ENCODE results near the gene RAI1. TPM values are rescaled to one million over a fixed set of nuclear protein-coding genes. Genes with fewer than 3 reads are reported as not detected.

Gene RAI1
- polyA plus RNA-seq, 3 donors, result 30.5 to 43.9 (median 34.7) TPM

DNA sequence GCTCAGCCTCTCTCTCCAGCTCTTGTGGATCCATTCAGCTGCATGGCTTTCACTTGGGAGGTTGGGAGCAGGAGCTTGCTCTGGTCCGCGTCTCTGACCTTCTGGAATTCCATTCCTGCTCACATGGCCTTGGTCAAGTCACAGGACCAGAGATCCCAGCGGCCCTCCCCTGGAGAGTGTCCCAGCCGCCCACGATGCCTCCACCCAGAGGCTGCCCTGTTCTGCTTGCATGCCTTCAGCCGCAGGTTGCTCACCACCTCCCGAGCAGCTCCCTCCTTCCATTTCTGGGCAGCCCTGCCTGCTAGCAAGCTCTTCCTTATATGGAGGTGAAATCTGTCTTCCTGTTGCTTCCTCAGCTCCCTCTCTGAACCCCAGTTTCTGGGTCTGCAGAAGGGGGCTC lies 32.6 kb downstream of the RAI1 start:
- no peak for DNase-seq

DNA sequence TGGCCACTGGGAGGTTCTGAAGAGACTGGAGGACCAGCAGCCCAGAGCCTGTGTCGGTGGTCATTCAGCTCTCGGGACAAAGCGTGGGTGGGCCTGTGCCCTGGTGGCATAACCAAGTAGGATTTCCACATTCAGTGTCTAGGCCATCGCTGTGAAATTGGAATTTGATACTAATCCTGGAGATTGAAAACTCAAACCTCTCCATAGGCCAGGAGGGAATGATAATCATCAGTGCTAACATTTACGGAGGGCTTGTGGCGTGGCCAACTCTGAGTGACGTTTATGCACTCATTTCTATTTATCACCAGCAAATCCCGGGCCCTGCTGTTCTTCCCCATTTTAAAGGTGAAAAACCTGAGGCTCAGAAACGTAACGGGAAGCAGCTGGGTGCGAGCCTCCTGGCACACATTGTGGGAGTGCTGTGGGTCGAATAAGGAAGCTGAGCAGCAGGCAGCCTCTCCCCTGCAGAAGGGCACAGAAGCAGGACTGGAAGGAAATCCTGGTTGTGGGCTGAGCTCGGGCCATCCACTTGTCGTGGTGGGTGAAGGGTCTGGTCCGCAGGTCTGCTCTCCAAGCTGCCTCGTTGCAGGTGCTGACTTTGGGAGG lies 33.1 kb downstream of the RAI1 start:
- DNase-seq, result no peak

DNA sequence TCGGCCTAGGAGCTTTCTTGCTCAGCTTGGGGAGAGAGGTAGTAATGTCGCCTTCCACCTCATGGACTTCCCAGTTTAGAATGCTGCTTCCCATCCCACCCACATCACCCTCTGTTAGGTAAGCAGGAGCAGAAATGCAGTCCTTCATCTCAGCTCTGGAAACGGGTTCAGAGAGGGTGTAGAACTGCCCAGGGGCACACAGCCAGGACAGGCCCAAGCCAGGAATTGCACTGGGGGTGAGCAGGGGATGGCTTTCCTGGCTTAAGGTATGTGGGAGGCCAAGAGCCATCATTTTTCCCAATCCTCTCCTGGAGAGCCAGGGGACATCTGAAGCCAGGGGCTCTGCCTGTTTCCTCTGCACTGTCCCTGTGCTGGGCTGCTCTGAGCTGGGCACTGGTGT lies 33.6 kb downstream of the RAI1 start:
- DNase-seq, result no peak

DNA sequence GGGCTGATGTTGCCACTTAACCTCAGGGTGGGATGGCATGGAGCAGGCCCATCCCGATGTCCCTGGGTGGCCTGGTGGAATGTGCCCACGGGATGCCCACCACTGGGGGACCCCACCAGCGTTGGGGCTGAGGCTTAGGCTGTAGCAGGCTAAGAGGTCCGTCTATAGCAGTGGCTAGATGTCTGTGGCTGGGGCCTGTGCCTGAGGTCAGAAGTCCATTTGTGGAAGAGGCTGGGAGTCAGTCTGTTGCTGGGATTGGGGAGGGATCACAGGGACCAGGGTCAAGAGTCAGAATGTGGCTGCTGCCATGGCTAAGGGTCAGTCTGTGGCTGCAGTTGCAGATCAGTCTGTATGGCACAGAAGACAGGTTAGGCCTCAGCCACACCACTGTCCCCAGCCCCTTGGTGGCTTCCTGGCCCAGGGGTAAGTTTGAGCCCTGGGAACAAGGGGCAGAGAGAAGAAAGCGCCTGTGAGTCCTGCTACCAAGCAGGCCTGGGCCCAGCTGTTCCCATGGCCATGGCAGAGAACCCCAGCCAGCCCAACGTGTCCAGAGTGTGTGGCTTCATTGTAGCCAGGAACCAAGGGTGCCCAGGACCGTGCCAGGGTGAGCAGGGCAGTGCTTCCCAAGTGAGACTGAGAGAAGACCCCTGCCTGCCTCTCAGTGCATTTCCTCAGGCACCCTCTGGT lies 35.7 kb downstream of the RAI1 start:
- no peak for DNase-seq

DNA sequence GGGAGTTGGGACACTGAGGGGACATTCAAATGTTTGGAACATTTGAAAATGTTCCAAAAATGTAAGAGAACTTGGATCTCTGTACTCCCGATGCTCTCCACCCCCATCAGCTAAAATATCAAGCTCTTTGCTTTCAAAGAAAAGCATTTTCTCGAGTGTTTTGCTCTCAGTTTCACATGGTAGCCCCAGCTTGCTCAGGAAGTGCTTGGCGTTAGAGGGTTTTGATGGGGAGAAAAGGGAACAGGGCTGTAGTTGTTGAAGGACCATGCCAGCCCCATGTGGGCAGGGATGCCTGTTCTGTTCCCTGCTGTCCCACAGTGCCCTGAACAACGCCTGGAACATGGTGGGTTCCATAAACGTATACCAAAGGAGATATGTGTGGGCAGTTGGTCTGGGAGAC lies 37.0 kb downstream of the RAI1 start:
- DNase-seq, result no peak

DNA sequence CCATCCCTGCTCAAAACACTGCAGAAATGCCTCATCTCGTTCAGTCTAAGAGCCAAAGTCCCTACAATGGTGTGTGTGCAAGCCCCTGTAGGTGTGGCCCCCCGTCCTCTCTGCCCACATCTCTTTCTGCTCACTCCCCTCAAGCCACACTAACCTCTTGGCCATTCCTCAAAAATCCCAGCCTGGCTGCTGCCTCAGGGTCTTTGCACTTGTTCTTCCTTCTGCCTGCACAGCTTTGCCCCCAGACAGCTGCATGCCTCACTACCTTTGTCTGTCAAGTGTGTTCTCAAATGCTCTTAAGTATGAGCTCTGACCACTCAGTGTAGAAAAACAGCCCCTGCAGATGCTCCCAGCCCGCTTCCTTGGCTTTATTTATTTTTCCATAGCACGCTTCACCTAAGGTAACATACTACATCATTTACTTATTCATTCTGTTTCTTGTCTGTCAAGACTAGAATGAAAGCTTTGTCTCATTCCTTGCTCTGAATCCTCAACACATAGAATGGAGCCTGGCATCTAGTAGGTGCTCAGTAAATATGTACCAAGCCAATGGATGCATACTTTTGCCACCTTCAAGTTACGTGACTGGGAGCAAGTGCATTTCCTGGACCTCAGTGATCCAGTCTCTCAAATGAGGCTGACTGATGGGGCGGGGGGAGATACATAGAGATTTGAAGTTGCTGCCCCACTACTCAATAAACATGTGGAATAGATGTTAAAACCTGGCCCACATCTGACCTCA lies 38.1 kb downstream of the RAI1 start:
- no peak for DNase-seq

DNA sequence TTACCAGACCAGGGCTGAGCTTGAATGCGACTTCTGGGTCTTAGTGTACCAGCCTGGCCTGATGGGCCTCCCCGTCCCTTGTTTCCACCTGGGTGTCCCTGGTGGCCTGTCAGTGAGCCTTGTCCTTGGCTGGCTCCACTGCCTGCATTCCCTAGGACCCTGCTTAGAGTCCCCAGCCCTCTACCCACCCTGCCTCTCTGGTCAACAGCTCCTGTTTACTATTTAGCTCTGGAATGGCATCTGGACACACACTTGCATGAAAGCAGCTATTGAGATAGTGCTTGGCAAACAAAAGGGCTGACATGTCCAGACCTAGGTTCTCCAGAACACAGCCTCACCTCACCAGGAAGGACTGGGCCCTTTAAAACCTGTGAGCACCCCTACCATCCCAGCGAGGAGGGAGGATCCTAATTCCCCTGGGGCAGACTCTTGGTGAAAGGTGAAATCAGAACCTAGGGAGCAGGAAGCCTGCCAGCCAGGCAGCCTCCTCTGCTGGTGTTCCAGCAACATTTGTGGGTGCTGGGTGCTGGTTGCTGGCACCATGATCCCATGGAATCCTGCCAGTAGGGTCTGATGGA lies 38.8 kb downstream of the RAI1 start:
- no peak for DNase-seq

DNA sequence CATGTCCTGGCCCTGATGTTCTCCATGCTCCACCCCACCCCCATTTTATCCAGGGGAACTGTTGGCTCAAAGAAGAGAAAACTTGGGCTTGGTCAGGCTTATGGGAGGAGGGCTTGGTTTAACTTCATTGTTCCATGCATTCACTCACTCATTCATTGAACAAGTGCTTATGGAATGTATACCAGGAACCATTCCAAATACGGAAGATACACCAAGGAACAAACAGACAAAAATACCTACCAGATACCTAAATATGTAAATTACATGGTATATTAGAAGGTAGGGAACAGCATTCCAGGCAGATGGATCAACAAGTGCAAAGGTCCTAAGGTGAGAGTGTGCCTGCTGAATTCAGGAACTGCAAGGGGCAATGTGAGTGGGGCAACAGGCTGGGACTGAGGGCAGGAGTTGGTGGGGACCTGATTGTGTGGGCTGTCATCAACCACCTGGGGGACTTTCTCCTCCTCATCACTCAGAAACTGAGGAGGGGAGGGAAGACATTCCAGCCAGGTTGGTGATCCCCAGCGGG lies 39.9 kb downstream of the RAI1 start:
- no peak for DNase-seq

DNA sequence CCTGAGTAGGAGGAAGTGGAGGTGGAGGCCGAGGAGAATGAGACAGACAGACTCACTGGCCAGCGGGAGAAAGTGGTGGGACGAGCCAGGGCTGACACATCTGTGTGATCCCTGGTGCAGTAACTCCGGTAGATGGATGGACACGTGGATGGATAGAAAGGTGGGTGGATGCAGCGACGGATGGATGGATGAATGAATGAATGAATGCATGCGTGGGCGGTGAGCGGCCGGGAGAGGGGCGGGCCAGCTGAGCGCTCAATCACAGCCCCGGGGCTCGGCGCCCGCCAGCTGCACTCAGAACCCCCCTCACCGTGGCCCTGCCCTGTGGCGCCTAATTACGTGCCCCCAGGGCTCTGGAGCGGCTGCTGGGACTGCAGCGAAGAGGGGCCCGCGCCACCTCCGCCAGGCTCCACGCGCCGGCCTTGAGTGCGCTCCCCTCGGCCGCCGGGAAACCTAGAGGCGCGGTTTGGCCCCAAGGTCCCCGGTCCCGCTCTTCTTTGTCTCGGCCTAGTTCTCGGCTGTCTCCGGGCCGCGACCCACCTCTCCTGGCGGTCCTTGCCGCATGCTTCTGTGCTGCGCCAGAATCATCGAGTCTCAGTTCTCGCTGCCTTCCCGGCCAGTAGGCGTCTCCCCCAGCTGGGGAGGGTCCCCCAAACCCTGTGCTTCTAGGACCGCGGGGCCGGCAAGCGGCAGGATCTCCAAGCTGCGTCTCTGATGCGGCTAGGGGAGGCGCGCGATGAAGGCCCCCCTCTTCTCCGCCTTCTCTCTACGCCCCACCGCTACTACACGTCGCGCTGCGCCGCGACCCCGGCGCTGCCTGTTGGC lies 41.0 kb downstream of the RAI1 start:
- peak; percentile 52 for DNase-seq

DNA sequence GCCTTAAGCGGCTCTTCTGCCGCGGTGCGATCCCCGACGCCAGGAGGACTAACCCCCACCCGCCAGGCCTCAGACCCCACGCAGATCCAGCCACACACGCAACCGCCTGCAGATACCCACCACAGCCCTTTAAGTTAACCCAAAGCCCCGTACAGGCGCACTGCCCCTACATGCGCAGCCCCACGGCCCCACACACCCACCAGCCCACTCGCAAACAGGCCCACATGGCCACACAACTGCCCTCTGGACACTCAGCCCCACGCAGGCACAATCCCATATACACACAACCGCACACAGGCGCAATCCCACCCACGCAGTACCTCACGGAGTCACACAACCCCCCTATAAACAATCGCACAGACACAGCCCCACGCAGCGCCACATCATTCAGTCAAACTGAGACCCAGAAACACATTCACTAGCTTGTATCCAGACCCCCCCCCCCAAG lies 41.7 kb downstream of the RAI1 start:
- DNase-seq, result no peak

DNA sequence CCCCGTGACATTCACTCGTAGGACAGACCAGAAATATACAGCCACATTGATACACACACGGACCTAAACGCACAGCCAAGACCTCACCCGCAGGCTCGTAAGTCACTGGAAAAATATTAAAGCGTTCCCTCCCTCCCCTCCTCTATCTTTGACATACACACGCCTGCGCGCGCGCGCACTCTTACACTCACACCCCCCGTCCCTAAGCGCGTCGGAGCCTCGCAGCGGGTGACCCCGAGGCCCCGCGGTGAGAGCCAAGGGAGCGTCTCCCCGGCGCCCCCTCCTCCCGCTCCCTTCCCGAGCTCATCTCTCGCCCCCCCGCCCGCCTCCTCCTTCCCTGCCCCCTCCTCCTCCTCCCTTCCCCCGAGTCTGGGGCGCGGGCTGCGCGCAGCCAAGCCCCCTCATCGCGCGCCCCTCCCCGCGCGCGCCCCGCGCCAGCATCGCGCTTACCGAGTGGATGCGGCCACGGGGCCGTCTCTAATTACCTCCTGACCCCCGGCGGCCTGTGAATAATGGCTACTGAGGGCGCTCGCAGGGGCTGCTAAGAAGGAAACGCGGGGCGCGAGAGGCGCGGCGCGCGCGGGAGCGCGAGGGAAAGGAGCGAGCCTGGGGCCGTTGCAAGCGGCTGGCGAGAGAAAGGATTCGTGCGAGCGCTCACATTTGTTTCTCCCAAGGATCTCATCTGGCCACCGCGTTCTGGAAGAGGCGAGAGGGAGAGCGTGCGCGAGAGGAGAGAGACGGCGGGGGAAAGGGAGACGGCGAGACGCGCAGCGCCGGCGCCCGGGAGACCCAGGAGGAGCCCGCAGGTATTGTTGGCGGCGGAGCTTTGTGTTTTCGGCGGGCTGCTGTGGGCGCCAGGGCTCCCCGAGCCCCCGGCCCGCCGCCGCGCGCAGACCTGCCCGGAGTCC lies 42.4 kb downstream of the RAI1 start:
- DNase-seq, result peak; percentile 79

DNA sequence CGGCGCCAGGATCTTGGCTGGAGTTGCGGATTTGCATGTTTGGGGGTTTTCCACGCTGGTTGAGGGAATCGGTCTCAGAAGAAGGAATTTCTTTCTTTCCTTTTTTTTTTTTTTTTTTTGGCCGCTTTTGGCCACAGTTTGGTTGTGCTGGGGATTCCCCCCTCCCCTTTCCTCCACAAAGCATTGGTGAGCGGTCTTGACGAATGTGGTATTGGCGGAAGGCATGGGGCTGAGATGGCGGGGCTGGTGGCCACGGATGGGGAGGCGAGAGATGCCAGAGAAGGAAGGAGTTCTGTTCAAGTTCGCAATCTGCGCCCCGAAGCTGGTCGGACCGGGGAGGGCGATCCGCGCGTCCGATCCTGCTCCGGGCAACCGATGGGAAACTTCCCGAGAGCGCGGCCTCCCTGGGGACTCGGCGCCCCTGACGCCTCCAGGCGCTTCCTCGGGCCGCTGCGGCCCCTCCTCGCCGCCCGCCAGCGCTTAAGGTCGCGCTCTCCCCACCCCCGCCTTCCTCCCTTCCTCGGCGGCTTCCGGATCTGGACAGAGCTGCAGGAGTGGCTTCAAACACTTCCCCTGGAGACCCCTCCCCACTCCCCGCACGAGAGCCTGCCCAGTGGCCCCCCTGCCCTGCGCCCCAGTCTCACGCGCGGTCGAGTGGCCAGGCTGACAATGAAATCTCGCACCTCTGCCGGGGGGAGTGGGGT lies 43.2 kb downstream of the RAI1 start:
- peak; percentile 85 for DNase-seq

DNA sequence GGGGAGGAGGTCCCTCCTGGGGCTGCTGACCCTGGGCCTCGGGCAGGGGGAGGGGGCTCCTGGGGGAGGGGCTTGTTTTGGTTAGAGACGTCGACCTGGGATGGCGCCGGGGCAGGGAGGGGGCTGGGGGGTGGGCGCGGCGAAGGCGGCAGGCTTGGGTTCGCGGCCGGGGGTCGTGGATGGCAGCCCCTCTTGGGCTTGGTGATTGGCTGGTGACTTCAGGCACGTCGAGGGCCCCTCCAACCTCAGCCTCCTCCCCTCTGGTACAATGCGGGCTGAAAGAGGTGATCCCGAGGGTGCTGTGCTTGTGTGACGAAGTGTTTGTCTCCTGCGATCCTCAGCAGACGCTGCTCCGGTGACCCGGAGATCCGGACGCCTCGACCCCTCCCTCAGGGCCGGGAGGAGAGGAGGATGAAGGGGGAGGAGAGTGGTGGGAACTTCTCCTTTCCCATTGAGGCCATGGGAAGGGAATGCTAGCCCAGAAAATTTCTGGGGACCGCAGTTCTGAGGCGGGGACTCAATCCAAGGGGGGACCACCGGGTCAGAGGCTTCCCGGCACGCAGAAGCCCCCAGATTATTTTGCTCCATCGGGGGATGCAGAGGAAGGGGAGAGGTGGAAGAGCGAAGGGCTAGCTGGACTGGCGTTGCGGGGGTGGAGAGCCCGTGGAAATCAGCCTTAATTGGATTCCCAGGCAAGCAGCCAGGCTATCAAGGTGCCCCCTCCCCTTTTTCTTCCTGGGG lies 43.9 kb downstream of the RAI1 start:
- peak; percentile 72 for DNase-seq

DNA sequence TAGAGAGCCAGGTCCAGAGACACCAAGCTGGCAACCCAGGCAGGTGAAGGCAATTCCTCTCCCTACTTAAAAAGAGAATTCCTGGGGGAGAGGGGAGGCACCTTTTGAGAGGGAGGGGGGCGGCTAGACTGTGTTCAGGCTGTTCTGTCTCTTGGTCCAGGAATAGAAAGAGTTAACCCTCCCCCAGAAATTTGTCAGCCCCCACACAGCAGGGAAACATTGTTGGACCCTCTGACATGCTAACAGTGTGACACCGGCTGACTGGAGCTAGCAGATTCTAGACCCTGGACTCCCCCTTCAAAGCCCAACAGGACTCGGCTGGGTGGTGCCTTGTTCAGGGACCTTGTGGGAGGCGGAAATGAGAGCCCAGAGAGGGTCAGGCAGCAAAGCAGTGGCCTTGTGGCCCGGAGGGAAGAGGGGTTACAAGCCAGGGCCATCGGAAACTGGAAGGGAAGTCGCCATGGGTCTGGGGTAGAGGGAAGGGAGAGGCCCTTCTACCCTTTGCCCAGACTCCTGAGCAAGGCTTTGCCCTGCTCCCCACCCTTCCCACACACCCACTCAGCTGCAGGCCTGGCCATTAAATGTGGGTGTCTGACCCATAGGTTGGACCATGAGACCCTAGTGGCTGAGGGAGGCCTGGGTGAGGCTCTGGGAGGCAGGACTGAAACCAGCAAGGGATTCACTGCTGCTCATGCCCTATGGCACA lies 44.6 kb downstream of the RAI1 start:
- no peak for DNase-seq

DNA sequence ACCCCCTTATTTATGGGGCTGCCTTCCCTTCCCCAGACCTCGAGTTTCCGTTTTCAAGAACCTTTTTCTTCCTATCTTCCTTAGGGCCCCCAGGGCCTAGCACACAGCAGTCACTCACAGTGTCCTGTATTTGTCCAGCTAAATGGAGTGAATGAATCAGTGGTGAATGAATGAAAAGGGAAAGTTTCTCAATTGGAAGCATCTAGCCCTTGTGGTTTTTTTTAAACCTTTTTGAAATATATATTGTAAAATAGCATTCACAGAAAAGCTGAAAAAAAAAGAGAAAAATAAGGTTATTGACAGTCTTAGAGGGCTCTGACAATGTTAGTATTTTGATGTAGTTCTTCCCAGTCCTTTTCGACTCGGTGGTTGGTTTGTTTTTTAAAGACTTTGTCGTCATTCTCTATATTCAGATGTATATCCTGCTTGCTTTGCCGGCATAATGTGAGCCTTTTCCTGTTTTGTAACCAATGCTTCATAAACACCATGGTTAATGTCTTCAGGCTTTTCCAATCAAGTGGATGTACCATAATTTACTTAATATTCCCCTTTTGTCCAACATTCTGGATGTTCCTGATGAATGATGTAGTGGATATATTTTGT lies 45.3 kb downstream of the RAI1 start:
- no peak for DNase-seq

DNA sequence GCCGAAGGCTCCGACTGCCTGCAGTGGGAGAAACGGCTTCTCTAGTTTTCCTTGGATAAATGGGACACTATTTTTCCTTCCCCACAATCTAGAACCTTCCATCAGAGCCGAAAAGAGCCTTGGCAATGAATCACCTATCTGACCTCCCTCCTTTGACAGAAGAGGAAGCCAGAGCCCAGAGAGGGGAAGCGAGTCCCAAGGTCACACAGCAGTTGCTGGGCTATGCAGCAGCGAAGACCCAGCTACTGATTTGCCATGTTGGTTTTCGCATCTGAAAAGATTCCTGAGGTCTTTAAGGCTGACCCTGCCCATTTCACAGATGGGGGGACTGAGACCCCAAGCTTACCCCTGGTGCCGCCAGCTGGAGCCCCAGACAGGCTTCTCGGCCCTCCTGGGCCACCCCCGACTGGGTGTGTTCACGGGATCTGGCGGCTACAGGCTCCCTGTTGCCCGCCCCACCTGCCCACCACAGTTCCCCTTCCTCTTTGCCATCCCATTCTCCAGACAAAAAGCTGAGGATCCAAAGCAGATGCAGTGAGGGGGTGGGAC lies 45.9 kb downstream of the RAI1 start:
- no peak for DNase-seq

DNA sequence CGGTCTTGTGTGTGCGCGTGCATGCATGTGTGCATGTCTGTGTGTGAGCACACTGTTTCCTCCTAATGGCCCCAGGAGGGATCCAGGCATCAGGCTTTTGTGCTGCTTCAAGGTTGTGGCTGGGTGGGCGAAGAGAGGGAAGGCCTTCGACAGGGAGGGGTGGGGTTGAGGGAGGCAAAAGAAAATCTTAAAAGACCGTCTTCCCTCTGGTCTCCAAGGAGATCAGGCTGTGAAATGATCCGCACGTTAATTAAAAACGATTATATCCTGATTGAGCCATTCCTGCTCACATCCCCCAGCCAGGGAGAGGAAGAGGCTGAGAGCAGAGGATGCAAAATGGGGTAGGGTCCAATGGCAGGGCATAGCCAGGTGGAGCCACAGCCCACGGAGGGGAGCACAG lies 46.9 kb downstream of the RAI1 start:
- DNase-seq, result no peak
